ENCODE results near the gene LRRC8B.

GRCh38 chr1:89552471-89553081 lies 27.9 kb downstream of the LRRC8B start:
- TF ChIP-seq CTCF (IDR thresholded peaks at IDR 0.05) (no peak), POLR2A (IDR thresholded peaks at IDR 0.05) (no peak), EP300 (IDR thresholded peaks at IDR 0.05) (peak in 1 of 2 donors; percentile 32)
